Measurements from ENCODE around the gene SPTBN5. TPM values are rescaled to one million over a fixed set of nuclear protein-coding genes. Genes with fewer than 3 reads are reported as not detected.

Gene SPTBN5
- total RNA-seq, 2 donors from 2014 or later, result 0.71 to 1.3 TPM

DNA sequence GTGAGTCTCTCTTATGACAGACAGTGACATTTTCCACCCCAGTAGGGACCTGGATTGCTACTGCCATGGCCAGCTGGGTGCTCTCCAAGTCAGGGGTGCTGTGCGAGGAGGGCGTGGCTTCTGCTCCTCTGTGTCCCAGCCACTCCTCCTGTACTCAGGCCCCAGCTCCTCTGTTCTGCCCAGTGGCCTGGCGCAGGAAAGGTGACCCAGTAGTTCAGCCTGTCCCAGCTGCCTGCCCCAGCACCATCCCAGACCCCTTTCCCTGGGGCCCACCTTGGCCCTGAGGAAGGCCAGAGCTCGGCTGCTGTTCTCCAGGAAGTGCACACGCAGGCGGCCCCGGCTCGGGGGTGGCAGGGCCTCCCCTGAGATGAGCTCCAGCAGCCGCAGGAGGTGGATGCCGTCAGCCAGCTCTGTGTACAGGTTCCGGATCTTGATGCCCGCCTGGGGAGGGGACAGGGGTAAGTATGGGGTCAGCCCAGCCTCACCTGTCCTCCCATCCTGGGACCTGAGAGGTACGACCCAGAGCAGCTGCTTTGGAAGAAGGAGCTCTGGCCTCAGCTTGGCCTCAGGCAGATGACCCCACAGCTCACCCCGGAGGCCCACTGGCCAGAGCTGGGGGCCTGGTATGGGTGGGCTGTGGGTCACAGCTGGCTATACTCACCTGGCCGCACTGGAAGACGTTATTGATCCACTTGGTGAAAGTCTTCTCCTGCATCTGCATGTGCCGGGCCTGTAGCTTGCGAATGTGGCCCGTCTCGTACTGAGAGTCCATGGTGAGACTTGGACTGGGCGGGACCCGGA lies 1.0 kb downstream of the SPTBN5 start:
- no peak for DNase-seq (ENCODE audit: low spot score)
- intact Hi-C loops (cut with DNase I), result loop anchor here in 1 of 2 donors (10.0 kb wide), 1 partner anchor 1188 kb away; no protein-coding TSS in a partner anchor

DNA sequence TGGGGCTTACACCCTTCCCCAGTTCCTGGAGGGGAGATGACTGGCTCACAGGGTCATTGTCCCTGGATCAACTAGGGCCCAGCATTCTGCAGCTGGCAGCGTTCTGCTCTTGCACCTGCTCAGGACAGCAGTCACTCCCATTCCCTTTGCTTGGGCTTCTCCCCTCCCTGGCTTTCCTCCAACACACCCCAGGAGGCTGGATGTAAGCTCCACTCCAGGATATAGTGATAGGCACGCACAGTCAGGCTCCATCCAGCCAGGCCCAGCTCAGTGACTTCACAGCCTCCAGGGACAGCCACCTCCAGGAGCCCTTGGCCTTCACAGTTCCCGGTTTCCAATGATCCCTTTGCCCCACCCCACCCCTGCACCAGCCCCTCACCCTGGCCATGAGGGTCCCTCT lies 1.9 kb downstream of the SPTBN5 start:
- intact Hi-C loops (cut with DNase I), result loop anchor here in 1 of 2 donors (10.0 kb wide), 1 partner anchor 1187 kb away; no protein-coding TSS in a partner anchor

DNA sequence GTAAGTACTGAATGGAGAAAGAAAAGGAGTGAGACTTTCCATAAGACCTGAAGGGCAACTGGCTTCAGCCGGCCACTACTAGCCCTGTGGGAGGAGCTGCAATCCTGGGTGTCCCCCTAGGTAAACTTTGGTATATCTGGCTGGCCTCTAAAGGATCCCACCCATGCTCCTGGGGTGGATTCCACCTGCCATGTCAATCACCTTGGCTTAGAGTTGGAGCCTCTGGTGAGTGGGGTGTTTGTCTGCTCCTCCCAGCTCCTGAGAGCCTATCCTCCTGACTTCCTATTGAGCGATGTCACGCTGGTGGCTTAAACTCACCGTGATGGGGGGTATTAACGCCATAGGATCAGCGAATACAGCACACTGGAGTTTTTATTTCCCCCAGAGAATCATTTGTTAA lies 2.6 kb downstream of the SPTBN5 start:
- DNase-seq (ENCODE audit: low spot score), result no peak
- intact Hi-C loops (cut with DNase I), result loop anchor here in 1 of 2 donors (10.0 kb wide), 1 partner anchor 1186 kb away; no protein-coding TSS in a partner anchor

More for the DNA sequence above, 1.9 kb downstream of the SPTBN5 start:
- DNase-seq (ENCODE audit: low spot score), result no peak

DNA sequence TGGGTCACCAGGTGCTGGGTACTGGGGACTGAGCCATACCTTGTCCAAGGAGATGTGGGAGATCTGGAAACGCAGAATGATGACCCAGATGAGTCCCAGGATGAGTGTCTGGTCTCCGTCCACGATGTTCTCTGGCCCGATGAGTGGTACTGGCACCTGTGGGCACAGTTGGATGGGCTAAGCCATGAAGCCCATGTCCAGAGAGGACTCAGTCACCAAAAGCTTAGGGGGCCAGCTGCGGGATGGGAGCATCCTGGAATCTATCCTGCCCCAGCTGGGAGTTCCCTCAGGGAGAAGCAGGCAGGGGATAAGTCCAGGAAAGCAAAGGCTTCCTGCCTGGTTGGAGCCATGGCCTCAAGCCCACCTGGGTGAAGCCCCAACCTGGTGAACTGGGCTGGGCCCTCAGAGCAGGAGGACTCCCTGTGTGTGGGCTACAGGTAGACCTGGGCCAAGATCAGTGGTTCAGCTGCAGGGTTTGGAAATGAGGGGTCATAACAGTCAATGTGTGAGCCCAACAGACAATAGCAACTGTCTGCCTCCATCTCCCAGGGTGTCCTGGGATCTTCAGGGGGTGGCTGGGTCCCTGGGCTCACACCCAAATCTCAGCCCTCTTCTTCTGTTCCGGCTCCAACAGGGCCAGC lies 3.7 kb downstream of the SPTBN5 start:
- intact Hi-C loops (cut with DNase I), result loop anchor here in 1 of 2 donors (10.0 kb wide), 1 partner anchor 1185 kb away; no protein-coding TSS in a partner anchor

DNA sequence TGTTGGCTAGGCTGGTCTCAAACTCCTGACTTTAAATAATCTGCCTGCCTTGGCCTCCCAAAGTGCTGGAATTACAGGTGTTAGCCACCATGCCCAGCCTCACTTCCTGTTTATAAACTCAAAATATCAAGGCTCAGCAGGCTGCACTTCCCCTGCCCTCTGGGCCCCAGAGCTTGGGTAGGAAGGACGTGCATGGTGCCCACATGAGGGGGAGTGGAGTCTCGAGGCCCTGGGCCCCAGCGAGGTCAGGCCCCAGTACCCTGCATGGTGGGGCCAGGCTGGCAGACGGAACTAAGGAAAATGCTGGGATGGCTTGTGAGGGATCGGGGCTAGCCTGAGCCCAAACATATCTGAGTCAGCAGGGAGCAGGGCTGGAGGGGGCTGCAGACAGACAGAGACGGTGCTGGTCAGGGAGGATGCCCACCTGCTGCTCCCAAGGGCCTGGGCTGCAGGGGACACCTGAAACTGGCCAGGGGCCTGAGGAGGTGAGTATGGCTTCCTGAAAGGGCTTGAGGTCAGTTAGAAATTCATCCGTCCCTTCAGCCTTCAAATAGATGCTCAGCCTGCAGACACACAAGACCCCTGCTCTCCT lies 5.1 kb downstream of the SPTBN5 start:
- intact Hi-C loops (cut with DNase I), result no loop called here

More for the DNA sequence above, 3.7 kb downstream of the SPTBN5 start:
- DNase-seq (ENCODE audit: low spot score), result no peak

DNA sequence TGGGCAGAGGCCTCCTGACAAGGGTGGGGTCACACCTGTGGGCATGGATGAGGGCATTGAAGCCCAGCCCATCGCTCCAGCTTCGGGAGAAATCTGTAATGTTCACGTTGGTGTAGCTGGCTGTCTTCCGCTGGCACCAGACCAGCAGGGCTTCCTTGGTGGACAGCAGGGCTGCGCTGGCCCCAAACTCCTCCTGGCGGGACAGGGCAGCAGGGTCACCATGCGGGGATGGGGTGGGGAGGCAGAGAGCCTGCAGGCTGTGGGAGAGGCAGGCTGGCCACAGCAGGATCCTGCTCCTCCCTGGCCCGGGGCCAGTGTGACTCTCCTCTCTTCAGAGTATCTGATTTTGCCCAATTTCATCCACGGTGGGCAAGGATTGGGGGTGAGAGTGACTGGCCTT lies 6.0 kb downstream of the SPTBN5 start:
- no peak for DNase-seq (ENCODE audit: low spot score)
- intact Hi-C loops (cut with DNase I), result no loop called here

More for the DNA sequence above, 5.1 kb downstream of the SPTBN5 start:
- DNase-seq (ENCODE audit: low spot score), result no peak

DNA sequence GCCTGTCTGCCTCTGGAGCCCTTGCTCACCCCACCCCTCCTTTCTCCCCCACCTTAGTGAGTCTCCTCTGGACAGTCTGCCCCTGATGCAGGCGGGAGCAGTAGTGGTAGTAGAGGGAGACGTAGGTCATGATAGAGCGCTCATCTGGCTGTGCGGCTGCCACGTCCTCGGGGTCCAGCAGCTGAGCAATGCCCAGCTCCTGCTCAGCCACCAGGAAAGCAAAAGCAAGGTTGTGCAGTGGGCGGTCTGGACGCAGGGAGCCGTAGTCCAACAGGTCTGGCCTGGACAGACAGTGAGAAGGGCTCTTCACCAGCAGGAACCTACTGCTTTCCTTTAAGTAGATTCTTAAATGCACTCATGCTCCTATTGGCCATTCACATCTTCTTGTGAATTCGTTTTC lies 6.7 kb downstream of the SPTBN5 start:
- DNase-seq (ENCODE audit: low spot score), result no peak
- intact Hi-C loops (cut with DNase I), result no loop called here

DNA sequence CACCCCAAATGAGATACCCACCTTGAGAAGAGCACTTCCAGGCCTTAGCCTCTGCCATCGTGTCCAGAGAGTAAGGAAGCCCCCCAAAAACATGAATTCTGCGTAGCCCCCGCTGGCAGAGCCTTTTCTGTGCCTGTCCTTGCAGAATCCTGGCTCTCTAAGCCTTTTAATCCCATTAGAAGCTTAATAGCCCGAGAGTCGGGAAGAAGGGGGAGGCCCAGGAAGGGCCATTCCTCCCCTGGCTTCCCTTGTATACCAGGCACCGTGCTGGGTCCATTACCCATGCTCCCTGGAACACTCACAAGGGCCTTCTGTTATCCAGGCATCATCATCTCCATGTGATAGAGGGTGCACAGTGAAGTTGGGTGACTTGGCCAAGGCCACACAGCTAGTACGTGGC lies 7.1 kb downstream of the SPTBN5 start:
- no peak for DNase-seq (ENCODE audit: low spot score)
- intact Hi-C loops (cut with DNase I), result no loop called here

DNA sequence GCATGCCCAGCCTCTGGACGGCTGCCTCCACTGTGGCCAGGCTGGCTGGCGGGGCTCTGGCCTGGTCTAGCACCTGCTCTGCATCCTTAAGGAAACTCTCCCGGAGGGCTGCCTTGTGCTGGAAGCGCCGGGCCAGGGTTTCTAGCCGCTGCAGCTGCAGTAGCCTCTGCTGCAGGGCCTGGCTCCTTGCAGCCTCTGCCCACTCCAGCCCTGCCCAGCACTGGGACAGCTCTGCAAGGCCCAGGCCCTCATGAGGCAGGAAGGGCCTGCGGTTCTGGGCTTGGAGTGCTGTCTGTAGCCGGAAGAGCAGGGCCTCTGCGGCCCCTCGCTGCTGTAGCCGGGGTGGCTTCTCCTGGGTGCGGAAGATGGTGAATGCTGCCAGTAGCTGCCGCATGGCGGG lies 8.0 kb downstream of the SPTBN5 start:
- intact Hi-C loops (cut with DNase I), result no loop called here
- no peak for DNase-seq (ENCODE audit: low spot score)

DNA sequence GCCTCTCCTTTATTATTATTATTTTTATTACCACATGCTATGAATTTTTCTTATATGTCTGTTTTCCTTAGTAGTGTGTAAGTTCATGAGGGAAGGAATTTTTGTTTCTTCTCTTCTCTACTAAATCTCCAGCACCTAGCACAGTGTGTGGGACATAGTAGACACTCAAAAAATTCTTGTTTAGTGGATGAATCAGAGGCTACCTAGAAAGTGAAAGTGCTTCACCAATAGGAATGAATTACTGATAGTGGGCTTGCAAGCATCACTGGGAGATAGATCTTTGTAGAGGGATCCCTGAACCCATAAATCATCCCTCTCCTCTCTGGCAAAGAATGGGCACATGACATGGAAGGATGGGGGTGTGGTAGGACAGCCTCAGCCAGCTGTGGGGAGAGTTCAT lies 8.5 kb downstream of the SPTBN5 start:
- no peak for DNase-seq (ENCODE audit: low spot score)
- intact Hi-C loops (cut with DNase I), result no loop called here

DNA sequence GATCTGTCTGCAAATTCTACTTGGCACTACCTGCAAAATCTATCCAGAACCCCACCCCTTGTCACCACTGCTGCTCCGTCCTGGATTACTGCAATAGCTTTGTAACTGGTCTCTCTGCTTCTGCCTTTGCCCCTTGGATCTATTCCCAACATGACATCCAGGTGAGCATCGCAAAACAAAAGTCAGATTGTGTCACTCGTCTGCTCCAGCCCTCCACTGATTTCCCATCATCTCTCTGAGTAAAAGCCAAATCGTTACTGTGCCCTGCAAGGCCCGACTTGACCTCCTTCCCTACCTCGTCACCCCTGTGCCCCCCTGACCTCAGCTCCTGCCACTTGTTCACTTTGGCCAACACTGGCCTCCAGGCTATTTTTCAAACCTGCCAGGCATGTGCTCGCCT lies 9.4 kb downstream of the SPTBN5 start:
- intact Hi-C loops (cut with DNase I), result no loop called here
- DNase-seq (ENCODE audit: low spot score), result no peak

DNA sequence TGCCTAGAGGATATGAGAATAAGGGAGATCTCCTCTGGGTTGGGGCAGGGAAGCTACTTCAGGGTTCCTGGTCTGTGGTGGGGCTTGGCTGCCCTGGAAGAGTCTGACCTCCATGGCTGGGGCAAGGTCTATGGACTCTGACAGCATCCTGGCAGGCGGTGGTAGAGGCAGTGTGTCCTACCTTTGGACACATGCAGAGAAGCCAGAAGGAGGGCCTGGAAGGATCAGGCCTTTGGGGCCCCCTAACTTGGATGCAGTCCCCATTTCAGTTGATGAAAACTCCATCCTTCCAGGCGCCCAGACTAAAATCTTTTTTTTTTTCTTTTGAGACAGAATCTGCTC lies 10.4 kb downstream of the SPTBN5 start:
- intact Hi-C loops (cut with DNase I), result no loop called here
- no peak for DNase-seq (ENCODE audit: low spot score)

DNA sequence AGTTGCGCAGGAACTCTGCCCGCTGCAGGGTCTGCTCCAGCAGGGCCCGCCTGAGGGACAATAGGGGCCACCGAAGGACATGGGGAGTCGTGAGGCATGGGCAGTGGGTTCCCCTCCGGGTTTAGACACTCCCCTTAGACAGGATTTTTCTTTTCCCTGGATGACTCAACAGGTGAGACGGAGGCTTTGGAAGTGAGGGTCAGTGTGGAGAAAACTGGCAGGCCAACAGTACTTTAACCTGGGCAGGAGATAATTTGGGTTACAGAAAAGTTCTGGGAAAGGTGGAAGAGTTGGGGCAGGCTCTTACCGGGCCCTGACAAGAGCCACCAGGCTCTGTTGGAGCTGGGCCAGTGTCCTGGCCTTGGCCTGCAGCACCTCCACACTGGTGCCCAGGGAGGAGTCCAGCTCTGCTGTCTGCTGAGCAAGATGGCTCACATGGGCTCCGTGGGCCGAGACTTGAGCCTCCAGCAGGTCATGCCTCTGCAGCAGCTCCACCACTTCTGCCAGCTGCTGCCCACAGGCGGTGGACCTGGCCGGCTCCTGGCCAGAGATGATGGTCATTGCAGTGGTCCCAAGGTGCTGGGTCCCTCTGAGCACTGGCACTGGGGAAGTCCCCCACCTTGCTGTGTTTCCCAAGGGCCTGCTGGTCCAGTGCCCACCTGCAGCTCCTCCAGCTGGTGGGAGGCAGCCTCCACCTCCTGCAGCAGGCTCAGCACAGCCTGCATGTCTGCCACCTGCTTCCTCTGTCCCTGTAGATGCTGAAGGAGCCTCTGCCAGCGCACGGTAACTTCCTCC lies 11.0 kb downstream of the SPTBN5 start:
- intact Hi-C loops (cut with DNase I), result no loop called here
- DNase-seq (ENCODE audit: low spot score), result no peak

DNA sequence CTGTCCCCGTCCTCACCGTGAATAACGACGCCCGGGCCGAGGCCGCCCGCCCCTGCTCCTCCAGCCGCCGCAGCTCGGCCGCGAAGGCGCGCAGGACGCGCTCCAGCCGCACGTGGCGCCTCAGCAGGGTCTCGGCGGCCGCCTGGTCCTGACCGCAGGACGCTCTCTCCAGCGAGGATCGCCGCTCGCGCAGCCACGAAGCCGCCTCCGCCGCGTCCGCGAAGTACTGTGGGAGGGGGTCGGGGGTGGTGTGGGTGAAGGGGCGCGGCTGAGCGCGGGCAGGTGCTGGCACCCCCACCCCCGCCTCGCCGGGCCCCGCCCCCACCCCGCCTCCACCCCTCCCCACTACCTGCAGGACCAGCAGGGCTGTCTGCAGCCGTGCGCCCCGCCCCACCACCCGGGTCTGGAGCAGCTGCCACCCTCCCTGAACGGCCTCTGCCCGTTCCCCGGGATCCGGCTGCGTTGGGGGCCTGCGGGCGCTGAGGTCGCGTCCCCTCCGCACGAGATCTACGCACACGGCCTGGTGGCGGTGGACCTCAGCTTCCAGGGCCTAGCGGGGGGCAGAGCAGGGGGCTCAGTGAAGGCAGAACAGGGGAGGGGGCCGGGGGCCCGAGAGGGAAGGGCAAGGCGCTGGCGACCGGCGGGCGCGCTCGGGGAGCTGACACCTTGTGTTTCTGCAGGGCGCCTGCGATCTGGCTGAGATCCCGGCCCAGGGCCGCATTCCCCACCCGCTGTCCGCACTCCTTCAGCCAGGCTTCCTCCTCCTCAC lies 11.7 kb downstream of the SPTBN5 start:
- no peak for DNase-seq (ENCODE audit: low spot score)
- intact Hi-C loops (cut with DNase I), result no loop called here

DNA sequence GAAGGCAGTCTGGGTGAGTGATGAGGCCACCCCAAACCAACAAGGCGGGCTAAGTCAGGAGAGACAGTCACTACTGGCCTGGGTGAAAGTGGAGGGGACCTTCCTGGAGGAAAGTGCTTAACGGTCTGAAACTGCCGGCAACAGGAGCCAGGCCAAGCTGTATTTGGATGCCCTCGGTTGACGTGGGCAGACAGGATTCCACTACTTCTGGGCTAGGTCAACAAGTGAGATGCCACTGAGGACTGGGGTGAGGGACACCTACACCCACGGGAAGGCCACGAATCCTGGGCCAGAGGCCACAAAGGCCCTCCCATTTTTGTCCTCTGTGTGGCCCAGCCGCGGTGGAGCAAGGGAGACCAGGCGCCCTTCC lies 12.3 kb downstream of the SPTBN5 start:
- intact Hi-C loops (cut with DNase I), result no loop called here

DNA sequence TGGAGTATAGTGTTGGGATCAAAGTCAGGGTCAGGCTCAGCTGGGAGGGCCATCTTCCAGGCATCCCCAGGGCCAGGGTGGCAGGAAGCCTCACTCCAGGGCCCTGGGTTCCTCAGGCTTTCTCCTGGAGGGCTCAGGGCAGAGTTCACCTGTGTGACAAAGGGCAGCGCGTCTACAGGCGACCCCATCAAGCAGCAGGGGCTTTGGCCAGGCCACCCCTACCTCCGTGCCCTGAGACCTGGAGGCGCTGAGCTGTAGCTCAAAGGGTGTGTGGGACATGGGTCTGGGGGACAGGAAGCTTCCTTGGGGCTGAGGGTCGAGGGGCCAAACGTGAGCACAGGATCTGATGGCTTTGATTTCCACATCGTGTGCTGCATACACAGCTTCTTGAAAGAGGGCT lies 12.8 kb downstream of the SPTBN5 start:
- no peak for DNase-seq (ENCODE audit: low spot score)
- intact Hi-C loops (cut with DNase I), result no loop called here

More for the DNA sequence above, 12.3 kb downstream of the SPTBN5 start:
- no peak for DNase-seq (ENCODE audit: low spot score)

DNA sequence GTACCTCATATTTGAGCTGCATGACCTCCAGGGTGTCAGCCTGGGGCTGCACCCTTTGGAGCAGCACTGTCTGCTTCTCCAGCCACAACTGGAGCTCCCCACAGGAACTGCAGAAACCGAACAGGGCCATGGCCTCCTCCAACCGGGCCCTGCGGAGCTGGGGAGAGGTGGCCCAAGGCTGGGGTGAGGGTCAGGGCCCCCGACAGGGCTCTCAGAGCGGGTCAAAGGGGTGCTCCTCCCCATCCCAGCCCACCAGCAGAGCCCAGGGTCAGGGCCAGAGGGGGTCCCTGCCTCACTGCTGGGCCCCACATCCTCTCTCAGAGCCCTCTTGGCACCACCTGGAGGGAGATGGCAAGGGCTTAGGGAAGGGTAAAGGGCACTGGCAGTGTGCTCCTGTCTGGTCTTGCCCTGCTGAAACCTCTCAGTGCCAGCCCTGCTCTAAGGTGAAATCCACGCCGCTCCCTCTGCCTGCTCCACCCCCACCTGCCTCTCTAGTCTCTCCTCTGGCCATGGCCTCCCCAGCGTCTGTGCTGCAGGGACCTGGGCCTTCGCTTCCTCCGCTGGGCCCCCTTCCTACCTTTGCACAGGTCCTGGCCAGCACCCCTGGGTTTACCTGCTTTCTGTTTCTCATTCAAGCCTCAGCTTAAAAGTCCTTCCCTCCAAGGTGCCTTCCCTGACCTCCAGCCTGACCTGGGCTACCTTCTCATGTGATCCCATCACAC lies 13.5 kb downstream of the SPTBN5 start:
- no peak for DNase-seq (ENCODE audit: low spot score)
- intact Hi-C loops (cut with DNase I), result no loop called here

DNA sequence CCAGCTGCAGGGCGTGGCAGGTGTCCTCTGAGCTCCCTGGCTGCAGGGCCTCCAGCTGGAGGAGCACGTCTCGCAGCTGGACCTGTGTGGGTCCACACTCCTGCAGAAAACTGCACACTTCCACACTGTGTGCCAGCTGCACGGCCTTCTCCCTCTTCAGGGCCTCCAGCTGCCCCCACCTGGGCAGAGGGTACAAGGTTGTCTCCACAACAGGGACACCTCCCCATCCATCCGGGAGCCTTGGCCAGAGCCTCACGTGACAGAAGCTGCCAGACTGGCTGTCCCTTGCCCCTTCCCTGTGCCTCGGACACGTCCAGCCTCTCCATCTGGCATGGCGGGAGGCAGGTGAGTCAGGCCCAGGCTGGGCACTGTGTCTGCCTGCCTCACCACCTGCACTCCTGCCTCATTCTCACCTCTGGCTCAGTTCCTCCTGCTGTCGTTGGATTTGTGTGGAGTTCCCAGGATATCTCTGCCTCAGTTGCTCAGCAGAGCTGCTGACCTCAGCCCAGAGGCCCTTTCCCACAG lies 14.5 kb downstream of the SPTBN5 start:
- no peak for DNase-seq (ENCODE audit: low spot score)
- intact Hi-C loops (cut with DNase I), result no loop called here

Data from posterior vena cava (tissue), 2 donors.